Stomach smooth muscle (tissue), 2 donors: ENCODE results near the gene SMARCA4.

Source experiments
- H3K27ac ChIP-seq: one replicate; pipeline ENCODE4 v1.7.0; 2013; ENCODE audit warnings: mild to moderate bottlenecking, low read length, inconsistent platforms
- H3K27me3 ChIP-seq, 2 donors: one replicate each; pipeline ENCODE4 v1.7.0; 2013; ENCODE audit warnings: low read length in 2 of 2; ENCODE audit not compliant: insufficient read depth in 2 of 2, control insufficient read depth in 1 of 2
- H3K36me3 ChIP-seq, 2 donors: one replicate each; pipeline ENCODE4 v1.7.0; 2013; ENCODE audit warnings: low read length in 2 of 2; ENCODE audit not compliant: control insufficient read depth in 2 of 2, insufficient read depth in 2 of 2
- H3K4me1 ChIP-seq: one replicate; pipeline ENCODE4 v1.7.0; 2013; ENCODE audit warnings: low read length; ENCODE audit not compliant: control insufficient read depth, insufficient read depth
- H3K4me3 ChIP-seq, 2 donors: one replicate each; pipeline ENCODE4 v1.7.0; 2013; ENCODE audit warnings: low read length in 2 of 2
- H3K9ac ChIP-seq, 2 donors: one replicate each; pipeline ENCODE4 v1.7.0; 2013; ENCODE audit warnings: low read length in 2 of 2, mild to moderate bottlenecking in 1 of 2
- H3K9me3 ChIP-seq, 2 donors: one replicate each; pipeline ENCODE4 v1.7.0; 2013; ENCODE audit warnings: low read length in 2 of 2; ENCODE audit not compliant: control insufficient read depth in 2 of 2
- donor health status: healthy.
- donor health status: Pancreatic carcinoma.

Gene SMARCA4

DNA sequence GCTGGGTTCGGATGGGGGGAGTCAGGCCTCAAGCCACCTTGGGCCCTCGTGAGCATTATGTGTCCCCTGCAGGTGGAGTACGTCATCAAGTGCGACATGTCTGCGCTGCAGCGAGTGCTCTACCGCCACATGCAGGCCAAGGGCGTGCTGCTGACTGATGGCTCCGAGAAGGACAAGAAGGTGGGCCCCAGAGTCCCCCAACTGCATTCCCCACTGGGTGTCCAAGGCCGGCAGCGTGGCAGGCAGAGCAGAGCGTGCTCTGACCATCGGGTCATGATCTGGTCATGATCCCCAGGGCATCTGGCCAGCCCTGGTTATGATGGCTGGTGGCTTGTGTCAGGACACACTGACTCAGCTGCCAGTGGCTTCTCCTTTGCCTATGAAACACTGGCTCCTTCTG is 63.4 kb downstream of the SMARCA4 start:
- H3K4me3 ChIP-seq = no peak overlapping the region
- no peaks in the 10 kb centered on the region for H3K4me1 ChIP-seq
- no peaks in the 10 kb centered on the region for H3K27me3 ChIP-seq
- no peak overlapping the region for H3K9ac ChIP-seq
- no peaks in the 10 kb centered on the region for H3K9me3 ChIP-seq
- peaks cover 48 to 76% of the 10 kb centered on the region in 2 donors for H3K36me3 ChIP-seq
- no peak overlapping the region for H3K27ac ChIP-seq

DNA sequence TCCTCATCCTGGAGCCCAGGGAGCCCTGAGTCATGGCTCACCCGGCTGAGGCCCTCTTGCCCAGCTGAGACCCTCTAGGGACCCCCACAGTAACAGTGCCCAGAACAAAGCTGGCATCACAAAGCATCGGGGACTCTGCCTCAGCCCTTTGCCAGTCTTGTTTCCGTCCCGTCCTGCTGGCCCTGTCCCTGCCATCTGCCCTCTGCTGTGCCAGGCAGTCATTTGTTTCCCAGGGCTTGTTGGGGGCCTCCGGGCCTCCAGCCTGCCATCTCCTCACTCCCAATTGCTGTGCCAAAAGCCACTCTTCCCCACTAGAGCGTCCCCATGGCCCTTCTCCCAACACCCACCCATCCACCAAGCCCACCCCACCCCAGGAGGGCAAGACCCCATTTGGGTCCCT is 64.2 kb downstream of the SMARCA4 start:
- no peak overlapping the region for H3K9ac ChIP-seq
- H3K4me3 ChIP-seq = no peak overlapping the region
- no peaks in the 10 kb centered on the region for H3K9me3 ChIP-seq
- H3K27ac ChIP-seq = no peak overlapping the region
- H3K36me3 ChIP-seq = peaks cover 43 to 70% of the 10 kb centered on the region in 2 donors
- no peaks in the 10 kb centered on the region for H3K4me1 ChIP-seq
- no peaks in the 10 kb centered on the region for H3K27me3 ChIP-seq

GRCh38 chr19:11025445-11025844 is 64.6 kb downstream of the SMARCA4 start:
- Histone ChIP-seq H3K9me3 (no peaks in the 10 kb centered on the region), H3K4me3 (no peak overlapping the region), H3K9ac (no peak overlapping the region), H3K36me3 (peaks cover 46 to 69% of the 10 kb centered on the region in 2 donors), H3K27ac (no peak overlapping the region), H3K4me1 (no peaks in the 10 kb centered on the region), H3K27me3 (no peaks in the 10 kb centered on the region)

GRCh38 chr19:11025997-11026396 is 65.2 kb downstream of the SMARCA4 start:
- Histone ChIP-seq H3K4me3 (no peak overlapping the region), H3K27me3 (no peaks in the 10 kb centered on the region), H3K4me1 (no peaks in the 10 kb centered on the region), H3K27ac (no peak overlapping the region), H3K36me3 (peaks cover 50 to 67% of the 10 kb centered on the region in 2 donors), H3K9me3 (no peaks in the 10 kb centered on the region), H3K9ac (no peak overlapping the region)

DNA sequence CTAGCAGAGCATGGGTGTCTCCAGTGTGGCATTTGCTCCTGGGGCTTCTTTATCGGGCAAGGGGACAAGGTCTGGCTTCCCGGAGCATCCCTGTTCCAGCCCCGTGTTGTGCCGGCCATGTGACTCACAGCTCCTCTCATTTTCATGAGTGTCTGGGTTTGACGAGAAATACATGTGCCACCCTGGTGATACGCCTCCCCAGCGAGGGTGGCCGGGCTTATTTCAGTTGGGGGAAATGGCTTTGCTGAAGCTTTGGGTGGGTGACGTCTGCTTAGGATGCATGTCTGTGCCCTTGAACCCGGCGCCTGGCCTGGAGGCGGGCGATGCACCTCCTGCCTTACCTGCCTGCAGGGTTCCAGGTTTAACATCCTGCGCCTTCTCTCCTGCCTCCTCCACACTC is 66.6 kb downstream of the SMARCA4 start:
- H3K27me3 ChIP-seq = no peaks in the 10 kb centered on the region
- H3K36me3 ChIP-seq = peaks cover 57 to 62% of the 10 kb centered on the region in 2 donors
- H3K9me3 ChIP-seq = no peaks in the 10 kb centered on the region
- no peak overlapping the region for H3K4me3 ChIP-seq
- H3K4me1 ChIP-seq = no peaks in the 10 kb centered on the region
- H3K27ac ChIP-seq = no peak overlapping the region
- no peak overlapping the region for H3K9ac ChIP-seq

DNA sequence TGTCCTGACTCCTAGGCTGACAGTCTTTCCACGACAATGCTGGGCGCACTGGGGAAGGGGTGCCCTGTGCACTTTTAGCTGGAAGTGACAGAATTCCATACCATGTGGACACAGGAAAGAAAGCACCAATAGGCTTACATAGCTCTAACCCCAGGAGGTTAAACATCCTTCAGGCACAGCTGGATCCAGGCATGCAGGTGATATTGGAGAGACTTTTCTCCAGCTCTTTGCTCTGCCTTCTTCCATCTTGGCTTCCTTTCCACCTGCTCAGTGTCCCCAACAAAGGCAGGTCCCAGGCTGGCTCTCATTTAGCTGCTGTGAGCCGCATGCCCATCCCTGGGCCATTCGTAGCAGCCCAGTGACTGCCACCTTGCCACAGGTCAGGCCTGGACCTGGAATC is 67.3 kb downstream of the SMARCA4 start:
- Histone ChIP-seq H3K4me3 (no peak overlapping the region), H3K9me3 (no peaks in the 10 kb centered on the region), H3K27me3 (no peaks in the 10 kb centered on the region), H3K27ac (no peak overlapping the region), H3K36me3 (peaks cover 57 to 66% of the 10 kb centered on the region in 2 donors), H3K4me1 (no peaks in the 10 kb centered on the region), H3K9ac (no peak overlapping the region)

DNA sequence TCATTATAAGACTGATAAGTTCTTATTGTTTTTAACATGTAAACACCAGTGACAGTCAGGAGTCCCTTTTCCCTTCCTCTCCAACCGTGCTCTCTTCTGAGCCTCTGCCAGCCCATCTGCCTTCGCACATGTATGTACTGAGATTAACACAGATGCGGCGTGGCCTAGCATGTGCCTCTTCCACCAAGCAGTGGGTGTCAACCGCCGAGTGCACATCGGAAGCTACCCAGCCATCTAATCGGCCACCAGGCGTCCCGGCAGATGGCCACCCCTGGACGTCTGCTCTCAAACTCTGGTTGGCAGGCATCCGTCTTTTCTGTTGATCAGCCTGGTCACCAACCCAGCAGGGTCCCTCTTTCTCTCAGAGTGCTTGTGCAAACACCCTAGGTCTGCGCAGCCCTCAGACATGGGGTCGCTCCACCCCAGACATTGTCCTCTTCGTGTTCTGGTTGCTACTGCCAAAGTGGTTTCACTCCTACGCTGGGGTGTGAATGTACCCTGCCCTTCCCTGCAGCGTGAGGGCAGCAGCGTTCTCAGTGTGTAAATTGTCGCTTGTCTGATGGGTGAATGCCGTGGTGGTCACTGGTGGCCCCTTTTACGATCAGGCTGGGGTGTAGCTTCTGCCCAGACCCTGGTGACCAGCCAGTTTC is 70.7 kb downstream of the SMARCA4 start:
- H3K9me3 ChIP-seq = no peaks in the 10 kb centered on the region
- no peaks in the 10 kb centered on the region for H3K27me3 ChIP-seq
- H3K4me1 ChIP-seq = peaks cover 6% of the 10 kb centered on the region
- H3K9ac ChIP-seq = no peak overlapping the region
- H3K36me3 ChIP-seq = peaks cover 53 to 65% of the 10 kb centered on the region in 2 donors
- H3K4me3 ChIP-seq = no peak overlapping the region
- H3K27ac ChIP-seq = no peak overlapping the region

- Histone ChIP-seq H3K4me3 (no peak overlapping the region), H3K9ac (no peak overlapping the region), H3K9me3 (no peaks in the 10 kb centered on the region), H3K36me3 (peaks cover 49 to 60% of the 10 kb centered on the region in 2 donors), H3K27me3 (no peaks in the 10 kb centered on the region), H3K27ac (no peak overlapping the region), H3K4me1 (peaks cover 6% of the 10 kb centered on the region)
These were observed 72.4 kb downstream of the SMARCA4 start for GRCh38 chr19:11033251-11033650.

DNA sequence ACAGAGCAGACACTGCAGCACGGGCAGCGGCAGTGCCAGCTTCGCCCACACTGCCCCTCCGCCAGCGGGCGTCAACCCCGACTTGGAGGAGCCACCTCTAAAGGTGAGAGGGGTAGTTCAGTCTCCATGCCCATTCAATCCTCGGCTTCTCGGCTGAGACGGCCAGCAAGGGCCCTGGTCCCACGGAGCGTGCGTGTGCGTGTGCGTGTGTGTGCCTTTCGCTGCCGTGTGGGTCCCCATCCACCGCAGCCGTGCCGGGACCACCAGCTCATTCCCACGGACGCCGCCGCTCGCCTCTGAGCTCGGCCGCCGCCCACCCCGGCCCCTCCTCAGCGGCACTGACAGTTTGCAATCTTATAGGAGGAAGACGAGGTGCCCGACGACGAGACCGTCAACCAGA is 72.9 kb downstream of the SMARCA4 start:
- Histone ChIP-seq H3K9ac (no peak overlapping the region), H3K9me3 (no peaks in the 10 kb centered on the region), H3K27ac (no peak overlapping the region), H3K4me1 (peaks cover 6% of the 10 kb centered on the region), H3K4me3 (no peak overlapping the region), H3K27me3 (no peaks in the 10 kb centered on the region), H3K36me3 (peaks cover 49 to 60% of the 10 kb centered on the region in 2 donors)

- H3K36me3 ChIP-seq = peaks cover 49 to 59% of the 10 kb centered on the region in 2 donors
- H3K9me3 ChIP-seq = no peaks in the 10 kb centered on the region
- no peak overlapping the region for H3K9ac ChIP-seq
- no peaks in the 10 kb centered on the region for H3K27me3 ChIP-seq
- peaks cover 6% of the 10 kb centered on the region for H3K4me1 ChIP-seq
- no peak overlapping the region for H3K4me3 ChIP-seq
- H3K27ac ChIP-seq = no peak overlapping the region
These were observed 73.8 kb downstream of the SMARCA4 start for GRCh38 chr19:11034449-11035213.
